ENCODE results near the gene RNASE9.
"Not testable (repeated sequence)": the region's sequence is repeated elsewhere in the genome, so short reads cannot be mapped to it uniquely, and the experiment has no call there.

The RNASE9 gene

GRCh38 chr14:20515846-20516245 lies 45.0 kb downstream of the RNASE9 start:
- 40% methylated on average over 2 of the region's 4 CpGs for WGBS
- H4K91ac ChIP-seq (ENCODE audit: low read length): no peak overlapping the region
- H2BK15ac ChIP-seq (ENCODE audit: low read depth, poor library complexity, severe bottlenecking): no peak overlapping the region
- no peak overlapping the region for H2AFZ ChIP-seq (ENCODE audit: low read depth, low read length)
- no peak overlapping the region for H2BK5ac ChIP-seq (ENCODE audit: low read depth, low read length, poor library complexity, severe bottlenecking)
- H2BK120ac ChIP-seq (ENCODE audit: low read depth, low read length): no peak overlapping the region
- no peak overlapping the region for H3K4me3 ChIP-seq (ENCODE audit: insufficient read depth in 1 of 2, low read depth in 1 of 2, low read length in 2 of 2)
- no peaks in the 10 kb centered on the region for H3K79me1 ChIP-seq (replicated peaks; ENCODE audit: low read length, poor library complexity, severe bottlenecking)
- DNase-seq: no peak
- no peak overlapping the region for H3K23ac ChIP-seq (ENCODE audit: low read length in 2 of 2)
- no peak overlapping the region for H3K14ac ChIP-seq (ENCODE audit: low read length in 2 of 2)
- no peak overlapping the region for H4K8ac ChIP-seq (ENCODE audit: low read length)
- H3K4ac ChIP-seq (ENCODE audit: low read depth in 1 of 2, low read length in 2 of 2): no peak overlapping the region
- peaks cover 0 to 5% of the 10 kb centered on the region in 2 experiments for H3K27me3 ChIP-seq (ENCODE audit: control insufficient read depth in 1 of 2, insufficient read depth in 1 of 2, low read length in 2 of 2)
- H3K18ac ChIP-seq (ENCODE audit: low read depth in 1 of 2, low read length in 2 of 2): no peak overlapping the region
- no peak overlapping the region for H3K4me2 ChIP-seq (ENCODE audit: low read length, poor library complexity, severe bottlenecking)
- H2AK5ac ChIP-seq (ENCODE audit: low read length, severe bottlenecking): no peak overlapping the region
- H3K36me3 ChIP-seq (ENCODE audit: control insufficient read depth in 1 of 2, insufficient read depth in 2 of 2, low read depth in 1 of 2, low read length in 2 of 2): no peaks in the 10 kb centered on the region
- H3K9me3 ChIP-seq (ENCODE audit: control insufficient read depth, low read length): peaks cover 2% of the 10 kb centered on the region
- H3K27ac ChIP-seq (ENCODE audit: low read length, poor library complexity, severe bottlenecking): no peak overlapping the region
- no peak overlapping the region for H3K9ac ChIP-seq (ENCODE audit: low read length)
- no peaks in the 10 kb centered on the region for H3K4me1 ChIP-seq (ENCODE audit: control insufficient read depth, insufficient read depth, low read depth, low read length)
- H2BK12ac ChIP-seq (ENCODE audit: low read length in 2 of 2): no peak overlapping the region

DNA sequence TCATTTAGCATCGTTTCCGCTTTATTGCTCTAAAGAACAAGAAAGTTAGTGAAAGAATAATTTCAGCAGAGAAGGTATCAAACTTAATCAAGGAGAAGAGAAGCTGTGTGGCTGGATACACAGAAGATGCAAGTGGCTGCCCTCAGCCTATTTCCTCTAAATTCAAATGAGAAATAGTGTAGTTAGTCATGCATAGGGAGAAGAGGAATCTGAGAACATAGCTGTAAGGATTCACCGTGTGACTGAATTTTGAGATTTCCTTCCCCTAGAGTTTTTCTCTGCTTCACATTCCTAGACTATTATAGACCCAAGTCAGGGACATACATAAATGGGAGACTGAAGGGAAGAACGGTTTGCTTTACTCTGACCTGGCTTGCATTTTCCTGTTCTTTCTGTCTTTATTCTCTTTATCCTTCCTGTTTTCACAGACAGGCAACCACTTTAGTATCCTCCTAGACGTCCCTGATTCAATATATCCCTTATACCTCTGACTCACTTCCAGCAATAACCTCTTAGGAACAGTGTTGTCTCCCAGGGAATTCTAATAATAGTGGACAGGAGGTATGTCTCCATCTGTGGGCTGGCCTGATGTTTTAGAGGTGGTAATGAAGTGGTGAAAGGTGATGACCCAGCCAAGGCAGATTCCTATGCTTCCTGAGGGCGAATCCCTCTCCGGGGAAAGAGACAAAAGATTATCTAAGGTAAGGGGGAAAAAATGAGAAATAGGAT lies 48.5 kb downstream of the RNASE9 start:
- Histone ChIP-seq H3K4me1 (ENCODE audit: control insufficient read depth, insufficient read depth, low read depth, low read length) (no peaks in the 10 kb centered on the region), H4K8ac (ENCODE audit: low read length) (no peak overlapping the region), H3K23ac (ENCODE audit: low read length in 2 of 2) (no peak overlapping the region), H2AK5ac (ENCODE audit: low read length, severe bottlenecking) (no peak overlapping the region), H3K14ac (ENCODE audit: low read length in 2 of 2) (no peak overlapping the region), H3K18ac (ENCODE audit: low read depth in 1 of 2, low read length in 2 of 2) (no peak overlapping the region), H3K9ac (ENCODE audit: low read length) (no peak overlapping the region), H2BK120ac (ENCODE audit: low read depth, low read length) (no peak overlapping the region), H3K4me3 (ENCODE audit: insufficient read depth in 1 of 2, low read depth in 1 of 2, low read length in 2 of 2) (no peak overlapping the region), H3K27me3 (ENCODE audit: control insufficient read depth in 1 of 2, insufficient read depth in 1 of 2, low read length in 2 of 2) (peaks cover 8 to 11% of the 10 kb centered on the region in 2 experiments), H2BK15ac (ENCODE audit: low read depth, poor library complexity, severe bottlenecking) (no peak overlapping the region), H3K9me3 (ENCODE audit: control insufficient read depth, low read length) (no peaks in the 10 kb centered on the region), H3K36me3 (ENCODE audit: control insufficient read depth in 1 of 2, insufficient read depth in 2 of 2, low read depth in 1 of 2, low read length in 2 of 2) (no peaks in the 10 kb centered on the region), H3K27ac (ENCODE audit: low read length, poor library complexity, severe bottlenecking) (no peak overlapping the region), H3K79me1 (replicated peaks; ENCODE audit: low read length, poor library complexity, severe bottlenecking) (no peaks in the 10 kb centered on the region), H3K4me2 (ENCODE audit: low read length, poor library complexity, severe bottlenecking) (no peak overlapping the region), H2AFZ (ENCODE audit: low read depth, low read length) (no peak overlapping the region), H2BK12ac (ENCODE audit: low read length in 2 of 2) (no peak overlapping the region), H4K91ac (ENCODE audit: low read length) (no peak overlapping the region), H2BK5ac (ENCODE audit: low read depth, low read length, poor library complexity, severe bottlenecking) (no peak overlapping the region), H3K4ac (ENCODE audit: low read depth in 1 of 2, low read length in 2 of 2) (no peak overlapping the region)
- no peak for DNase-seq
- 76% methylated on average over 6 of the region's 7 CpGs for WGBS

GRCh38 chr14:20508367-20508766 lies 52.5 kb downstream of the RNASE9 start:
- no peak for DNase-seq
- Histone ChIP-seq H3K4me1 (ENCODE audit: control insufficient read depth, insufficient read depth, low read depth, low read length) (no peaks in the 10 kb centered on the region), H3K14ac (ENCODE audit: low read length in 2 of 2) (no peak overlapping the region), H3K79me1 (replicated peaks; ENCODE audit: low read length, poor library complexity, severe bottlenecking) (no peaks in the 10 kb centered on the region), H3K9me3 (ENCODE audit: control insufficient read depth, low read length) (no peaks in the 10 kb centered on the region), H4K8ac (ENCODE audit: low read length) (no peak overlapping the region), H3K4me3 (ENCODE audit: insufficient read depth in 1 of 2, low read depth in 1 of 2, low read length in 2 of 2) (no peak overlapping the region), H2BK5ac (ENCODE audit: low read depth, low read length, poor library complexity, severe bottlenecking) (no peak overlapping the region), H4K91ac (ENCODE audit: low read length) (no peak overlapping the region), H3K27ac (ENCODE audit: low read length, poor library complexity, severe bottlenecking) (no peak overlapping the region), H2BK120ac (ENCODE audit: low read depth, low read length) (no peak overlapping the region), H3K36me3 (ENCODE audit: control insufficient read depth in 1 of 2, insufficient read depth in 2 of 2, low read depth in 1 of 2, low read length in 2 of 2) (no peaks in the 10 kb centered on the region), H3K4ac (ENCODE audit: low read depth in 1 of 2, low read length in 2 of 2) (no peak overlapping the region), H2BK15ac (ENCODE audit: low read depth, poor library complexity, severe bottlenecking) (no peak overlapping the region), H2BK12ac (ENCODE audit: low read length in 2 of 2) (no peak overlapping the region), H3K9ac (ENCODE audit: low read length) (no peak overlapping the region), H3K4me2 (ENCODE audit: low read length, poor library complexity, severe bottlenecking) (no peak overlapping the region), H2AK5ac (ENCODE audit: low read length, severe bottlenecking) (no peak overlapping the region), H3K18ac (ENCODE audit: low read depth in 1 of 2, low read length in 2 of 2) (no peak overlapping the region), H3K23ac (ENCODE audit: low read length in 2 of 2) (no peak overlapping the region), H3K27me3 (ENCODE audit: control insufficient read depth in 1 of 2, insufficient read depth in 1 of 2, low read length in 2 of 2) (peaks cover 8 to 11% of the 10 kb centered on the region in 2 experiments), H2AFZ (ENCODE audit: low read depth, low read length) (no peak overlapping the region)
- 88% methylated on average over 8 of the region's 8 CpGs for WGBS

- not testable (repeated sequence) for H2BK5ac ChIP-seq (ENCODE audit: low read depth, low read length, poor library complexity, severe bottlenecking); H2BK12ac ChIP-seq (ENCODE audit: low read length in 2 of 2); H3K4me3 ChIP-seq (ENCODE audit: insufficient read depth in 1 of 2, low read depth in 1 of 2, low read length in 2 of 2); H3K36me3 ChIP-seq (ENCODE audit: control insufficient read depth in 1 of 2, insufficient read depth in 2 of 2, low read depth in 1 of 2, low read length in 2 of 2); H3K4me2 ChIP-seq (ENCODE audit: low read length, poor library complexity, severe bottlenecking); H3K9me3 ChIP-seq (ENCODE audit: control insufficient read depth, low read length); H2BK120ac ChIP-seq (ENCODE audit: low read depth, low read length); H2AFZ ChIP-seq (ENCODE audit: low read depth, low read length); H3K23ac ChIP-seq (ENCODE audit: low read length in 2 of 2); DNase-seq; H3K79me1 ChIP-seq (replicated peaks; ENCODE audit: low read length, poor library complexity, severe bottlenecking); H3K4me1 ChIP-seq (ENCODE audit: control insufficient read depth, insufficient read depth, low read depth, low read length); H4K8ac ChIP-seq (ENCODE audit: low read length); H4K91ac ChIP-seq (ENCODE audit: low read length); H2AK5ac ChIP-seq (ENCODE audit: low read length, severe bottlenecking); H2BK15ac ChIP-seq (ENCODE audit: low read depth, poor library complexity, severe bottlenecking); H3K9ac ChIP-seq (ENCODE audit: low read length); H3K4ac ChIP-seq (ENCODE audit: low read depth in 1 of 2, low read length in 2 of 2); H3K27ac ChIP-seq (ENCODE audit: low read length, poor library complexity, severe bottlenecking); H3K18ac ChIP-seq (ENCODE audit: low read depth in 1 of 2, low read length in 2 of 2); H3K14ac ChIP-seq (ENCODE audit: low read length in 2 of 2)
- WGBS: 80% methylated on average over 1 of the region's 3 CpGs
- H3K27me3 ChIP-seq (ENCODE audit: control insufficient read depth in 1 of 2, insufficient read depth in 1 of 2, low read length in 2 of 2): peaks cover 8 to 11% of the 10 kb centered on the region in 2 experiments
Measured at GRCh38 chr14:20507537-20507936, 53.3 kb downstream of the RNASE9 start.
